GM12892 (cell line): Measurements from ENCODE around the gene UNC80.

ENCODE experiments used
- POLR2A ChIP-seq: IDR thresholded peaks from 2 replicates; pipeline ENCODE4 v1.6.1; 2011; ENCODE audit warnings: low read depth, low read length, control low read depth
- POLR2AphosphoS5 ChIP-seq: IDR thresholded peaks from 2 replicates; pipeline ENCODE4 v1.6.1; 2011; ENCODE audit warnings: low read depth, low read length, control low read depth
- TAF1 ChIP-seq: IDR thresholded peaks from 2 replicates; pipeline ENCODE4 v1.6.1; 2011; ENCODE audit warnings: low read depth, mild to moderate bottlenecking, control low read depth, low read length, borderline replicate concordance

- TF ChIP-seq POLR2A = no peak
- TF ChIP-seq TAF1 = no peak
- TF ChIP-seq POLR2AphosphoS5 = no peak
Observed at GRCh38 chr2:209911486-209911885, 139.9 kb downstream of the UNC80 start.
